ENCODE data around the gene ARHGAP26.

Gene ARHGAP26

GRCh38 chr5:142740474-142741242 is 29.5 kb upstream of the ARHGAP26 start:
- no peak overlapping the region for H3K4me3 ChIP-seq (replicated peaks; ENCODE audit: low read depth, low read length)
- no peak for TF ChIP-seq CTCF (IDR thresholded peaks at IDR 0.05; ENCODE audit: low read length, missing control alignments)
- DNase-seq (ENCODE audit: low read depth): peak; percentile 38

GRCh38 chr5:142743592-142744441 is 26.4 kb upstream of the ARHGAP26 start:
- H3K4me3 ChIP-seq (replicated peaks; ENCODE audit: low read depth, low read length): no peak overlapping the region
- TF ChIP-seq CTCF (IDR thresholded peaks at IDR 0.05; ENCODE audit: low read length, missing control alignments): no peak
- DNase-seq (ENCODE audit: low read depth): peak; percentile 78

- H3K4me3 ChIP-seq (replicated peaks; ENCODE audit: low read depth, low read length): no peak overlapping the region
- no peak for DNase-seq (ENCODE audit: low read depth)
- no peak for TF ChIP-seq CTCF (IDR thresholded peaks at IDR 0.05; ENCODE audit: low read length, missing control alignments)
Measured at GRCh38 chr5:142745268-142745667, 24.9 kb upstream of the ARHGAP26 start.

- no peak for TF ChIP-seq CTCF (IDR thresholded peaks at IDR 0.05; ENCODE audit: low read length, missing control alignments)
Measured at GRCh38 chr5:142746532-142747433, 23.4 kb upstream of the ARHGAP26 start.

GRCh38 chr5:142748132-142748531 is 22.0 kb upstream of the ARHGAP26 start:
- no peak for TF ChIP-seq CTCF (IDR thresholded peaks at IDR 0.05; ENCODE audit: low read length, missing control alignments)
- H3K4me3 ChIP-seq (replicated peaks; ENCODE audit: low read depth, low read length): no peak overlapping the region
- peak; percentile 68 for DNase-seq (ENCODE audit: low read depth)

More at GRCh38 chr5:142746532-142747433, 23.4 kb upstream of the ARHGAP26 start:
- H3K4me3 ChIP-seq (replicated peaks; ENCODE audit: low read depth, low read length): no peak overlapping the region
- peak; percentile 65 for DNase-seq (ENCODE audit: low read depth)

GRCh38 chr5:142748568-142749249 is 21.5 kb upstream of the ARHGAP26 start:
- no peak overlapping the region for H3K4me3 ChIP-seq (replicated peaks; ENCODE audit: low read depth, low read length)
- peak; percentile 20 for TF ChIP-seq CTCF (IDR thresholded peaks at IDR 0.05; ENCODE audit: low read length, missing control alignments)
- no peak for DNase-seq (ENCODE audit: low read depth)

Data from fibroblast of pulmonary artery (primary cell).